SK-N-SH (cell line): ENCODE results near the gene ZCCHC14. TPM values are rescaled to one million over a fixed set of nuclear protein-coding genes. Genes with fewer than 3 reads are reported as not detected.

Experiments
- CTCF ChIA-PET: fragments of 300-600, 350-600 bp; formaldehyde crosslinking; extraction: SDS; loops from one replicate; lab custom pipeline; 2021; lab: Yijun Ruan, JAX
- POLR2A ChIA-PET: fragments of 350-600 bp; sonication (Branson Sonifier 250); formaldehyde crosslinking; extraction: SDS; loops from one replicate; lab custom pipeline; 2020; ENCODE audit warnings: antibody characterized with exemption, inconsistent platforms; lab: Yijun Ruan, JAX
- DNase-seq: peaks from one replicate; pipeline ENCODE4 v3.0.0; 2012
- H2AFZ ChIP-seq: fragments of 200-600 bp; sonication (generic); 2 replicates; pipeline ENCODE4 v1.8.1; 2016; ENCODE audit warnings: antibody characterized with exemption, mild to moderate bottlenecking, low read depth
- H3F3A ChIP-seq: fragments of 200-600 bp; sonication (generic); replicated peaks from 2 replicates; pipeline ENCODE3; 2016; ENCODE audit warnings: antibody characterized with exemption, mild to moderate bottlenecking; ENCODE audit not compliant: insufficient read depth
- H3K27ac ChIP-seq, 2 experiments: fragments of 200-500 bp in 1 of 2; fragments of 200-600 bp in 1 of 2; sonication (Bioruptor generic) in 1 of 2; sonication (generic), shearing (Covaris generic) in 1 of 2; 2 replicates each; pipeline versions ENCODE4 v1.5.1 to v1.6.1; 2014 to 2016; ENCODE audit warnings: low read depth in 2 of 2, inconsistent platforms in 1 of 2, low read length in 1 of 2, mild to moderate bottlenecking in 1 of 2, mixed read lengths in 1 of 2
- H3K27me3 ChIP-seq: fragments of 200-600 bp; sonication (generic), shearing (Covaris generic); 2 replicates; pipeline ENCODE4 v1.6.1; 2016; ENCODE audit warnings: mixed run types; ENCODE audit not compliant: insufficient read depth
- H3K36me3 ChIP-seq, 2 experiments: fragments of 200-500 bp in 1 of 2; fragments of 200-600 bp in 1 of 2; sonication (Bioruptor generic) in 1 of 2; sonication (generic) in 1 of 2; replicated peaks in 1 of 2; 2 replicates each; pipeline versions ENCODE3 to v1.5.1; 2014 to 2016; ENCODE audit warnings: low read length in 1 of 2, mild to moderate bottlenecking in 1 of 2; ENCODE audit not compliant: insufficient read depth in 2 of 2, control insufficient read depth in 1 of 2
- H3K4me1 ChIP-seq, 2 experiments: fragments of 200-500 bp in 1 of 2; fragments of 200-600 bp in 1 of 2; sonication (Bioruptor generic) in 1 of 2; sonication (generic), shearing (Covaris generic) in 1 of 2; 2 replicates each; pipeline versions ENCODE4 v1.5.1 to v1.6.1; 2014 to 2016; ENCODE audit warnings: low read depth in 1 of 2, low read length in 1 of 2, mixed run types in 1 of 2; ENCODE audit not compliant: insufficient read depth in 2 of 2, control insufficient read depth in 1 of 2
- H3K4me2 ChIP-seq: fragments of 200-600 bp; sonication (generic), shearing (Covaris generic); 2 replicates; pipeline ENCODE4 v1.6.1; 2017; ENCODE audit warnings: mixed run types
- H3K4me3 ChIP-seq, 2 experiments: fragments of 200-500 bp in 1 of 2; fragments of 200-600 bp in 1 of 2; sonication (Bioruptor generic) in 1 of 2; sonication (generic), shearing (Covaris generic) in 1 of 2; 2 replicates each; pipeline versions ENCODE4 v1.5.1 to v1.8.1; 2014 to 2016; ENCODE audit warnings: low read depth in 2 of 2, inconsistent platforms in 1 of 2, low read length in 1 of 2, mild to moderate bottlenecking in 1 of 2, mixed read lengths in 1 of 2, moderate library complexity in 1 of 2
- H3K79me2 ChIP-seq: fragments of 200-600 bp; sonication (generic); 2 replicates; pipeline ENCODE4 v1.8.1; 2017; ENCODE audit warnings: mild to moderate bottlenecking; ENCODE audit not compliant: insufficient read depth
- H3K9ac ChIP-seq: fragments of 200-600 bp; sonication (generic); 2 replicates; pipeline ENCODE4 v1.6.1; 2017; ENCODE audit warnings: mixed run types
- H3K9me2 ChIP-seq: fragments of 200-600 bp; sonication (generic); 2 replicates; pipeline ENCODE4 v1.6.1; 2017; ENCODE audit warnings: mixed run types
- H3K9me3 ChIP-seq: fragments of 200-600 bp; sonication (generic); 2 replicates; pipeline ENCODE4 v1.6.1; 2017; ENCODE audit warnings: mixed run types, mild to moderate bottlenecking, moderate library complexity
- H4K20me1 ChIP-seq: fragments of 200-600 bp; sonication (generic); 2 replicates; pipeline ENCODE4 v1.6.1; 2017; ENCODE audit warnings: mild to moderate bottlenecking, mixed run types; ENCODE audit not compliant: insufficient read depth
- CHD2 ChIP-seq: fragments of 150-350 bp; IDR thresholded peaks from 2 replicates; pipeline ENCODE4 v1.6.1; 2018; ENCODE audit warnings: low read length; ENCODE audit not compliant: partially characterized antibody
- CTCF ChIP-seq: fragments of 200-600 bp; sonication (generic); IDR thresholded peaks from 2 replicates; pipeline ENCODE4 v1.6.1; 2017; ENCODE audit warnings: antibody characterized with exemption, mild to moderate bottlenecking, moderate library complexity
- EP300 ChIP-seq, 2 experiments: IDR thresholded peaks; 2 replicates each; pipeline versions ENCODE4 v1.4.0 to v1.6.1; 2012; ENCODE audit warnings: borderline replicate concordance in 1 of 2, low read depth in 1 of 2, low read length in 1 of 2
- EZH2phosphoT487 ChIP-seq: fragments of 200-600 bp; sonication (generic); IDR thresholded peaks from 2 replicates; pipeline ENCODE4 v1.6.1; 2017; ENCODE audit warnings: low read depth, mixed run types, mild to moderate bottlenecking, antibody characterized with exemption, moderate library complexity, borderline replicate concordance
- FOXJ3 ChIP-seq: sonication (generic); formaldehyde crosslinking; IDR thresholded peaks from 2 replicates; pipeline ENCODE4 v1.5.1; 2020; ENCODE audit warnings: mild to moderate bottlenecking, missing genetic modification reagents
- MXI1 ChIP-seq: IDR thresholded peaks from 2 replicates; pipeline ENCODE4 v1.6.1; 2012; ENCODE audit warnings: mild to moderate bottlenecking, low read depth, low read length, improper control_type of control experiment
- NFIC ChIP-seq: IDR thresholded peaks from 2 replicates; pipeline ENCODE4 v1.4.0; 2012; ENCODE audit warnings: borderline replicate concordance
- NRF1 ChIP-seq: IDR thresholded peaks from 2 replicates; pipeline ENCODE4 v1.6.1; 2012; ENCODE audit warnings: low read depth, mild to moderate bottlenecking, low read length
- PBX3 ChIP-seq: IDR thresholded peaks from 2 replicates; pipeline ENCODE4; 2012
- RAD21 ChIP-seq: IDR thresholded peaks from 2 replicates; pipeline ENCODE4 v1.6.1; 2012; ENCODE audit warnings: mild to moderate bottlenecking, low read length
- RXRA ChIP-seq: IDR thresholded peaks from 2 replicates; pipeline ENCODE4 v1.4.0; 2012; ENCODE audit warnings: low read depth, mild to moderate bottlenecking, borderline replicate concordance
- SMC3 ChIP-seq: IDR thresholded peaks from 2 replicates; pipeline ENCODE4 v1.6.1; 2012; ENCODE audit warnings: low read depth, low read length, improper control_type of control experiment
- TAF1 ChIP-seq: IDR thresholded peaks from 2 replicates; pipeline ENCODE4 v1.6.1; 2012; ENCODE audit warnings: low read depth, mild to moderate bottlenecking, low read length, moderate library complexity, borderline replicate concordance
- TCF12 ChIP-seq: IDR thresholded peaks from 2 replicates; pipeline ENCODE4 v1.4.0; 2012
- TEAD4 ChIP-seq: IDR thresholded peaks from 2 replicates; pipeline ENCODE4 v1.4.0; 2012; ENCODE audit warnings: mild to moderate bottlenecking, borderline replicate concordance; ENCODE audit not compliant: insufficient read depth
- USF2 ChIP-seq: fragments of 150-350 bp; IDR thresholded peaks from 2 replicates; pipeline ENCODE4 v1.6.1; 2017; ENCODE audit warnings: antibody characterized with exemption, low read length, low read depth, borderline replicate concordance
- WGBS: methylation state at CpG from one replicate; pipeline ENCODE4 v1.1.6; 2017; ENCODE audit warnings: low lambda C conversion rate; 5-methylcytosine and 5-hydroxymethylcytosine counted together
- polyA plus RNA-seq, 3 experiments: library from polyadenylated mRNA; depleted of rRNA; stranded (reverse); fragments of >200 nt; gene quantifications; 2 replicates each; pipeline ENCODE4 v1.2.3, GENCODE V29; 2012

The ZCCHC14 gene
- polyA plus RNA-seq, 1 of the 3 experiments (the other 2 are of a cell fraction), result 5.7 TPM

- H3K9me2 ChIP-seq, result no peaks in the 10 kb centered on the region
- H3K4me3 ChIP-seq, result no peak overlapping the region
- peaks cover 0 to 2% of the 10 kb centered on the region in 2 experiments; a peak in 1 of 4 replicates for H3K4me1 ChIP-seq
- no peak for DNase-seq
- no peak overlapping the region for H3K27ac ChIP-seq
- TF ChIP-seq SMC3, result no peak
- no peak for TF ChIP-seq EZH2phosphoT487
- no peak for TF ChIP-seq FOXJ3 (CRISPR knock-in tag)
- TF ChIP-seq TAF1, result no peak
- no peak for TF ChIP-seq USF2
- TF ChIP-seq RXRA, result no peak
- TF ChIP-seq, all 33 proteins: peak for 0
- Histone ChIP-seq H2AFZ (no peak overlapping the region), H3F3A (no peaks in the 10 kb centered on the region), H3K4me2 (no peak overlapping the region), H3K79me2 (peaks cover 21% of the 10 kb centered on the region; the same call in 1 of the 2 replicates), H4K20me1 (peaks cover 36% of the 10 kb centered on the region), H3K36me3 (peaks cover 12 to 23% of the 10 kb centered on the region in 2 experiments), H3K9ac (no peak overlapping the region), H3K27me3 (no peaks in the 10 kb centered on the region), H3K9me3 (no peaks in the 10 kb centered on the region)
- ChIA-PET POLR2A (no interaction called here), CTCF (interaction anchor here (0.9 to 1.9 kb wide), 4 partner anchors 10 to 42 kb away, joined by 3 to 12 read pairs (median 3); no protein-coding TSS in a partner anchor)
- 95% methylated on average over 17 of the region's 18 CpGs for WGBS
Measured at GRCh38 chr16:87426423-87427215, 66.2 kb downstream of the ZCCHC14 start.

GRCh38 chr16:87425941-87426340 is 66.9 kb downstream of the ZCCHC14 start:
- no peak for DNase-seq
- Histone ChIP-seq H3K9me3 (no peaks in the 10 kb centered on the region), H3K36me3 (peaks cover 18 to 23% of the 10 kb centered on the region in 2 experiments), H3K27ac (no peak overlapping the region), H3K9me2 (no peaks in the 10 kb centered on the region), H3K4me1 (peaks cover 0 to 3% of the 10 kb centered on the region in 2 experiments; a peak in 1 of 4 replicates), H3K9ac (no peak overlapping the region), H3K4me3 (no peak overlapping the region), H4K20me1 (peaks cover 33% of the 10 kb centered on the region; the same call in 1 of the 2 replicates), H2AFZ (no peak overlapping the region), H3K79me2 (peaks cover 17% of the 10 kb centered on the region; the same call in 1 of the 2 replicates), H3F3A (no peaks in the 10 kb centered on the region), H3K27me3 (no peaks in the 10 kb centered on the region), H3K4me2 (no peak overlapping the region)
- POLR2A ChIA-PET, result no interaction called here
- CTCF ChIA-PET, result interaction anchor here (0.5 to 2.5 kb wide), 8 partner anchors 9 to 163 kb away, joined by 3 to 12 read pairs (median 3); no protein-coding TSS in a partner anchor
- TF ChIP-seq TEAD4, result no peak
- 97% methylated on average over 5 of the region's 12 CpGs for WGBS

- DNase-seq, result no peak
- no peak overlapping the region for H3K27ac ChIP-seq
- CTCF ChIA-PET, result interaction anchor here (0.7 to 2.5 kb wide), 4 partner anchors 12 to 212 kb away, joined by 3 to 11 read pairs (median 3); no protein-coding TSS in a partner anchor
- no peak overlapping the region for H2AFZ ChIP-seq
- WGBS, result 94% methylated on average over 3 of the region's 12 CpGs
- POLR2A ChIA-PET, result no interaction called here
- H3K9me3 ChIP-seq, result no peaks in the 10 kb centered on the region
- H3K4me3 ChIP-seq, result no peak overlapping the region
- peaks cover 24 to 29% of the 10 kb centered on the region in 2 experiments for H3K36me3 ChIP-seq
- H3K9me2 ChIP-seq, result no peaks in the 10 kb centered on the region
- no peak overlapping the region for H3K9ac ChIP-seq
- H3K27me3 ChIP-seq, result no peaks in the 10 kb centered on the region
- H3K79me2 ChIP-seq, result peaks cover 16% of the 10 kb centered on the region; the same call in 1 of the 2 replicates
- no peak overlapping the region for H3K4me2 ChIP-seq
- H3F3A ChIP-seq, result no peaks in the 10 kb centered on the region
- H4K20me1 ChIP-seq, result peaks cover 31% of the 10 kb centered on the region; the same call in 1 of the 2 replicates
- peaks cover 0 to 3% of the 10 kb centered on the region in 2 experiments; a peak in 1 of 4 replicates for H3K4me1 ChIP-seq
- TF ChIP-seq PBX3 (no peak), EP300 (IDR thresholded peaks at IDR 0.05; ENCODE audit: borderline replicate concordance in 1 of 2, low read depth in 1 of 2, low read length in 1 of 2) (no peak), MXI1 (no peak), NRF1 (no peak), FOXJ3 (CRISPR knock-in tag) (no peak), TCF12 (no peak), RAD21 (no peak), TAF1 (no peak), CHD2 (no peak), CTCF (no peak), NFIC (no peak), SMC3 (no peak)
Measured at GRCh38 chr16:87424266-87424665, 68.6 kb downstream of the ZCCHC14 start.
